ENCODE results near the gene HPSE2.
A peak's percentile ranks its signal among the peaks of the same experiment; 100 is the strongest.

Gene HPSE2

DNA sequence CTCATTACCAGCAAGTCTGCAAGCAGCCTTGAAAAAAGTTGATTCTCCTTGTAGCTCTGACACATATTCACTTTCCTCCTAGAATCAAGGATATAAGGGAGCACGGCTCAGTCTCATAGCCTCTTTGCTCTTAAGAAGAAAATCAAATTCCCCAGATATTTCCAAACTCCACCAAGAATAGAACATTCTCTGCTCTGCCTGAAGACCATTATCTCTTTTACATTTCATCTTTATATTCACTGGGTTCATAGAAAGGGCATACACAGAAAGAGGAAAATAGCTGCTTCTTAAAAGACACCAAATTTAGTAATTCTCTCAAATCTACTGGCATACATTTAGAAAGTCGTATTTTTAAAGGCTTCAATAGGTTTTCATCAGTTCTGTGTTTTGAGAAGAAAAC is 92.0 kb downstream of the HPSE2 start:
- DNase-seq = no peak

DNA sequence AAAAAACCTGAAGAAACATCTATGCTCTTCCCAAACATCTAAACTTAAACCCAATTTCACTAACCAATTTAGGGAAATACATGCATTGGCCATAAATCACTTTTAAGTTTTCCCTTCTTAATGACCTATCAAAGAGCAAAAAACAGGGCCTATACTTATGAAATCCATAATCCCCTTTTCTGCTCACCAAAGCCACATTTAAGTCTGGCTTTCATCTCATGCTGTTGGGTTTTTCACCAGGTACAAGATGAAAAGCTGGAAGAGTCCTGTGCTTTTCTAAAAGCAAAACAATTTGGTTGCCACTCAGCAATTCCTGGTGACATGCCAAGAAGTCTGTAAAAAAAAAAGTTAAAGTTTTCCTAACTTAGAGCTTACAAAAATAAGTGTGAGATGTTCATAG is 92.6 kb downstream of the HPSE2 start:
- no peak for DNase-seq

DNA sequence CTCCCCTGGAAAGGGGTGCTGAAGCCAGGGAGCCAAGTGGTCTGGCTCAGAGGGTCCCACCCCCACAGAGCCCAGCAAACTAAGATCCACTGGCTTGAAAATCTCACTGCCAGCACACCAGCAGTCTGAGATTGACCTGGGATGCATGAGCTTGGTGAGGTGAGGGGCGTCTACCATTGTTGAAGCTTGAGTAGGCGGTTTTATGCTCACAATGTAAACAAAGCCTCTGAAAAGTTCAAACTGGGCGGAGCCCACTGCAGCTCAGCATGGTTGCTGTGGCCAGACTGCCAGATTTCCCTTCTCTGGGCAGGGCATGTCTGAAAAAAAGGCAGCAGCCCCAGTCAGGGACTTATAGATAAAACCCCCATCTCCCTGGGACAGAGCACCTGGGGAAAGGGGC is 102.8 kb downstream of the HPSE2 start:
- DNase-seq = peak; percentile 4

DNA sequence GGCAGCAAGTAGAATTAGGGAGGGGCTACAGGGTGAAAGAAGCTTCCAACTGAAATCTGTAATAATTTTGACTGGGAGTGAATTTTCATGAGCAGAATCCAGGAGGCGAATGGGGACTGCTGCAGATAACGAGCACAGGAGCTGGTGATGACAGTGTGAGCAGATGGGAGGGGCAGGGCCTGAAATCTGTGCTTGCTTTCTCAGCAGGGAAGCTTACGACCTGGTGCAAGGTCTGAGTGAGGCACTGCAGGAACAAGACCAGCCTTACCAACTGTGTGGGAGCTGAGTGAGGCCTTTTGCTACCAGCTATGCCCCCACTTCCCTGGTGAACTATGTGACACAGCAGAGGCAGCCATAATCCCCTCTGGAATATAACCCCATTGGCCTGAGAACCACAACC is 109.8 kb downstream of the HPSE2 start:
- DNase-seq = no peak

DNA sequence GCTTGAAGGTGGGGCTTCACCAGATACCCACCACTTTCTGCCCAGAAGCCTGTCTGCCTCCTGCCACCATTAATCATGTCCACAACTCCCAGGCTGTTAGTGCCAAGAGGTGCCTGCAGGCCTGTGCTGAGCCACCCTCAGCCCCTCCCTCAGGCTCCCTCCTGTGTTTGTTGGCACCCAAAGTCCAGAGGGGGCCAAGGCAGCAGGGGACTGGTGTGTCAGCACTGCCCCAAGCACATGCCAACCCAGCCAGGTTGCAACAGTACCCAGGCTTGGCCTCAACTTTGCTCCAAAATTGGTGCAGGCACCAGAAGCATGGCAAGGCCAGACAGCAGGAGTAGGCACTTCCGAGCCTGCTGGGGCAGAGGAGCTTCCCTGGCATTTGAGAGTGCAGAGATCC is 111.3 kb downstream of the HPSE2 start:
- DNase-seq = no peak

DNA sequence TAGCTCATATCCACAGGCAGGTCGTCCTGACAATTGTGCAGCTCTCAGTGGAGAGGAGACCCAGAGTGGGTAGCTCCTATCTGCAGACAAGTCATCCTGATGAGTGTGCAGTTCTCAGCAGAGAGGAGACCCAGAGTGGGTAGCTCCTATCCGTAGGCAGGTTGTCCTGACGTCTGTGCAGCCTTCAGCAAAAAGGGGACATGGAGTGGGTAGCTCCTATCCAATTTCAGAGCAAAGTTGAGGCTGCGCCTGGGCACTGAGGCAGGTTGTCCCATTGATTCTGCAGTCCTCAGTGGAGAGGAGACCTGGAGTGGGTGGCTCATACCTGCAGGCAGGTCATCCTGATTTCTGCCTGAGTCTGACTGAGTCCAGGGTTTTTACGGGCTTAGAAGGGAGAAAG is 111.8 kb downstream of the HPSE2 start:
- DNase-seq = no peak

DNA sequence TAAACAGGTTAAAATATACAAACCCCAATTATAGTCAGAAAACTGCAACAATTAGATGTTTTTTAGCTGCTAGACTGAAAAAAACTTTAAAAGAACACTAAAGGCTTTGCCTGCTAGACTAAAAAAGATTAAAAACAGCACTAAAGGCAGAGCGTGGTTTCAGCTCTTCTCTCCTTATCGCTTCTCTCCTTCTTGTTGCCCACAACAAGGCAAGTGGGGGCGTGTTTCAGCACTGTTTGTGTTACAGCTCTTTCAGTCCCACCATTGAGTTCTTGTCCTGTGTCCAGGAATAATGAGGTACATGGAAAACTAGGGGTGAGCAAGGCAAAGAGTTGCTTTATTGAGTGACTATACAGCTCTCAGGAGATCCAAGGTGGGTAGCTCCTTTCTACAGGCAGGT is 112.3 kb downstream of the HPSE2 start:
- DNase-seq = no peak

DNA sequence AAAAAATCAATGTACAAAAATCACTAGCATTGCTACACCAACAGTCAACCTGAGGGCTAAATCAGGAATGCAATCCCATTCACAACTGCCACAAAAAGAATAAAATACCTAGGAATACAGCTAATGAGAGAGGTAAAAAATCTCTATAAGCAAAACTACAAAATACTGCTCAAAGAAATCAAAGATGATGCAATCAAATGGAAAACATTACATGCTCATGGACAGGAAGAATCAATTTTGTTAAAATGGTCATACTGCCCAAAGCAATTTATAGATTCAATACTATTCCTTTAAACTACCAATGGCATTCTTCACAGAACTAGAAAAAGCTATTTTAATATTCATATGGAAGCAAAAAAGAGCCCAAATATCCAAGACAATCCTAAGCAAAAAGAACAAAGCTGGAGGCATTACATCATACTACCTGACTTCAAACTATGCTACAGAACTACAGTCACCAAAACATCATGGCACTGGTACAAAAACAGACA is 116.3 kb downstream of the HPSE2 start:
- DNase-seq = no peak

DNA sequence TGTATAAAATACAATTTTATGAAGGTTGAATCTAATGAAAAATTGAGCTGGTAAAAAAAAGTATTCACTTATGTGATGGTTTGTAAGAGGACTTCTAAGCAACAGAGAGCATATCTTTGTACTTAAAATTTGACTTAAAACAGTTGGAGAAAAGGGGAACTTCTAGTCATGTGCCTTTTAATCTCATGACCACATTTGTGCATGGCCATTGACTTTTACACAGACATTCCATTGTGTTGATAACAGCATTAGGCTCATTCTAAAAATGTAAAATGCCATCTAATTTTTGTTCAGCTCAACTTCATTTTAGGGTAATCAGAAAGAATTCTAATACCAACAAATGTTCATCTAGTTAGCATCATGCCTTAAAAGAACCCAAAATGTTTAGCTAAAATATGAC is 119.9 kb downstream of the HPSE2 start:
- DNase-seq = no peak

DNA sequence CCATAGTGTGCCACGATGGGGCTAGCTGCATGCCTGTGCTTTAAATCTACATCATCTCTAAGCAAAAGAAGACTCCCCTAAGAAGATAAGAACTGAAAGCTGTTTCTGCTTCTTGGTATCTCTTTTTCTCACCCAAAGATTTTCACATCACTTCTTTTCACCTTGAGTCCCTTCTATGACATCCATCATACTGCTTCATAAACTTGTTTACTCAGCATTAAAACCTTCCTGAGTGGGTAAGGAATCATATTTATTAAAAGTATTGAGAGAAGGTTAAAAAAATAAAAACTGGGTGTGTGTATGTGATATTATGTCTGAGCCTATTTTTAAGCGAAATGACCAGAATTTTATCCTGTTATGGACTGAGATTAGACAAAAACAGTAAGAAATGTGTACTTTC is 150.3 kb downstream of the HPSE2 start:
- no peak for DNase-seq

DNA sequence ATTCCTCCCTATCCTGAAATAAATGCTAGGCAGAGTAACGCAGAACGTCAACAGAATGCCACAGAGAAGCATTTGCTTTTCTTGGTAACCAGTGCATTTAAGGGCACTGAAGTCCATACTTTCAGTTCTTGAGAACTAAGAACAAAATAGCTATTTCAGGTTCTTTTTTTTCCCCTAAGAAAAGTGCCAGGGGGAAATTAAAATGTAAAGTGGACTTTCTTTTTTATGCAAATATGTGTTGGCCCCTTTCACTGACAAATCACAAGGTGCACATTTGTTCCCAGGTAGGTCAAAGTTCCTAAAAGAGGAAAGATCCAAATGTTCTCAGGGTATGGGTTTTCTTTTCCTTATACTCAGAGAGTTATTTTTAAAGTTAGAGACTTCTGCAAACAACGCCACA is 151.5 kb downstream of the HPSE2 start:
- DNase-seq = no peak

DNA sequence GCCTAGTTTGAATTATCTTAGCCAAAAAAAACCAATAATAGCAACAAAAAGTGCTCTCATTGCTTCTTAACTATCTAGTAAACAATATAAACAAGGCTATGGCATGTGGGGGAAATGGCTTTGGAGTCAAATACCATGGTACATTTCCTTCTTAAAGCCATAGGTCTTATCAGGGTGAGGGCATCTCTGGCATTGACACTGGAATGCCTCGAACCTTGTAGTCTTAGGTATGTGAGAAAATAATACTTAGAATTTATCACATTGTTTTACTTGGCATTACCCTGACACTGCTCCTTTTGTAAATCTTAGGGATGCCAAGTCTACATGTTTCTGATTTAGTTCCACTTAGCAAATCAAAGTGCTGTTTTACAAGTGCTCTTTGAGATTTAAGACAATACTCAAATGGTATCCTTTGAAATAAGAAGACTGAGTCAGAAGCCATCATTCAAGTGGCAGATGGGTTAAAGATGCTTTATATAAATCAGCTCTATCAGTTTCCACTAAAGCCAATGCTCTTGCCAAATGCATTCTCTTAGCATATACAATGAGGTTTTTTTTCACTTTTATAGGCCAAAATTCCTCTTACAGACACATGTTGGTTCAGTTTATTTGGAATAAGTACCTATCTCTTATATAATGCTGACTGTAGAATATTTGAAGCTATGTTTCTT is 155.2 kb downstream of the HPSE2 start:
- DNase-seq = no peak

DNA sequence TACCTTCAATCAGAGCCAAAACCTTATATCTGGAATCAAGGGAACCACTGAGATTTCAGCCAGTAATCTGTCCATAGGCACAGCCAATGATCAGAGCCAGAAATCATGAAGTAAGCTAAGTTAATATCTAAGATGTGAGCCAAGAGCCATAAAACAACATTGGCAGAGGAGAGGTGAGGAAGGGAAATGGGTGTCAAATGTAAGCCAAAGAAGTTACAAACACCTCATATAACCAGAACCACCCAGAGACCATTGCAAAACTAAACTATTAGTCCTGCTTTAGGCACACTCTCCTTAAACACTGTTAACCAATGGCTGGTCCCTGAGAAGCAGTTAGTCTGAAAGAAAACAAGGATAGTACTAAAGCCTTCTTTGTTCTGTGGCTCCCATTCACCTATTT is 173.1 kb downstream of the HPSE2 start:
- DNase-seq = no peak

DNA sequence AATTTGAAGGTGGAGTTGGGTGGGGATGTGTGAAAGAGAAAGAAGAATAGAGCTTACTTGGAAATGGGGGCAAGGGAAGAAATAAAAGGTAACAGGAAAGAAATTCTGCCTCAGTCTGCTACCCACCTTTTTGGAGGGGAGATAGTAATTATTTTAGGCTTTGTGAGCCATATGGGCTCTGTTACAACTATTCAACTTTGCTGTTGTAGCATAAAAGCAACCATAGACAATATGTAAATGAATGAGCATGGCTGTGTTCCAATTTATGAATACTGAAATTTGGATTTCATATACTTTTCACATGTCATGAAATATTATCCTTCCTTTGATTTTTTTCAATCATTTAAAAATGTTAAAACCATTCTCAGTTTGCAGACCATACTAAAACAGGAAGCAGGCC is 176.9 kb downstream of the HPSE2 start:
- no peak for DNase-seq

DNA sequence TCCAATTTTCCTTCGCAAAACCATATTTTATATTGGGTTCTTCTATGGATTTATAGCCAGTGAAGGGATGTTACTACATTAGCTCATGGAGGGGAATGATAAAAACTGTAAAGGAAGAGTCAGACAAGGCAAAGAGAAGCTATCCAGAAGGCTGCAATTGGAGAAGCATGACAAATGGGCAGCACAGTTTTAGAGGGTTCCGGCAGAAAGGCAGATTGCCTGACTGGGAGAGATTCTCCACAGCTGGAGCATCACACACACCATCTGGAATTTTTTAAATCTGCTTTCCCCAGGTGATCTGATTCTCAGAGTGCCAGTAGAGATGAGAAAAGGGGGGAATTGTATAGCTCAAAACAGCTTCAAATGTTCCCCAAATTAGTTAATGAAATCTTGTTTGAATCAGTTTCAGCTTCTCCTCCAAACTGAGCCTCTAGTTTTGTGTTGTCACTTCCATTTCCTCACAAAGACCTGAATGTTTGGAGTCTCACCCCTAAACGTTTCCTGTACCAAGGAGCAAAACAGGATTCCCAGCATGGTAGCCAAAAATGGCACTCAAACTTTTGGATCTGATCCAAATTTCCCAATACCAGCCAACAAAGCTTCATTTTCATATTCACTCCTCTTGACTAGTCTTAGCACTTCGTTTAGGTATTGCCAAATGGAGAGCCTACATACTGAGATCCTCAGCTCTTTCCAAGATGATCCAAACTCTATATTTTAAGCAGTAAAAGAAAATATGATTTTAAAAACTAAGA is 177.5 kb downstream of the HPSE2 start:
- DNase-seq = no peak

DNA sequence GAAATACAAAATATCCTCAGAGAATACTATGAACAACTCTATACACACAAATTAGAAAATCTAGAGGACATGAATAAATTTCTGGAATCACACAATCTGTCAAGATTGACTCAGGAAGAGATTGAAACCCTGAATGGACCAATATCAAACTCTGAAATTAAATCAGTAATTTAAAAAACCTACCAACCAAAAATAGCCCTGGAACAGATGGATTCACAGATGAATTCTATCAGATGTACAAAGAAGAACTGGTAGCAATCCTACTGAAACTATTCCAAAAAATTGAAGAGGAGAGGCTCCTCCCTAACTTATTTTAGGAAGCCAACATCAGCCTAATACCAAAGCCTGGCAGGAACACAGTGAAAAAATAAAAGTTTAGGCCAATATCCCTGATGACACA is 190.0 kb downstream of the HPSE2 start:
- no peak for DNase-seq

DNA sequence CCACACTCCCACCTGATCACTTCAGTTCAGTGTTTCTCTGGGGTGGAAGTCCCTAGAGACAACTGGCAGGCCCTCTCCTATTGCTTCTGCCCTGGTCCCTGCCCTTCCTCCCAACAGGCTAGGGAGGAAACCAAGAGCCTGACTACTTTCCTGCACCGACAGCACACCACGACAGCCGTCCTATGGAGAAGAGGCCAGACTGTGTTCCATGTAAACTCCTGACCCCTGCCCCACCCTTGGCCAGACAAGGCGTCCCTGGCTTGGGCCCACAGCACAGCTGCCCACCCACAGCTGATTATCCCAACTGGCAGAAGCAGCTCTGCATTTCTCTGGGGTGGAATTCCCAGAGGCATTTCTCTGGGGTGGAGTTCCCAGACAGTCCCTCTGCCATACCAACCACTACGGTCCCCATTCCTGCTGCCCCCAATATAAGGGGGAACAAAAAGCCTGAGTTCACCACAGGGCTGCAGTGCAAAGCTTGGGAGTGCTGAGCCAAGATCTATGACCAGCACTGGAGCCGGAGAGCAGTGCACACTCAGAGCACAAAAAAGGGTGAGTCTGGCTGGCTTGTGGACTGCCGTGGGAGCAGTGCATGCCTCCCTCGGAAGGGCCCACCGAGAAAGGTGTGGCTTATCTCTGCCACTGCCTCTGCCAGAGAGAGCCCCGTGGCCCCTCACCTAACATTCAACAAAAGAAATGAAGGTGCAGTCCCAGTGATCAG is 193.4 kb downstream of the HPSE2 start:
- DNase-seq = no peak

DNA sequence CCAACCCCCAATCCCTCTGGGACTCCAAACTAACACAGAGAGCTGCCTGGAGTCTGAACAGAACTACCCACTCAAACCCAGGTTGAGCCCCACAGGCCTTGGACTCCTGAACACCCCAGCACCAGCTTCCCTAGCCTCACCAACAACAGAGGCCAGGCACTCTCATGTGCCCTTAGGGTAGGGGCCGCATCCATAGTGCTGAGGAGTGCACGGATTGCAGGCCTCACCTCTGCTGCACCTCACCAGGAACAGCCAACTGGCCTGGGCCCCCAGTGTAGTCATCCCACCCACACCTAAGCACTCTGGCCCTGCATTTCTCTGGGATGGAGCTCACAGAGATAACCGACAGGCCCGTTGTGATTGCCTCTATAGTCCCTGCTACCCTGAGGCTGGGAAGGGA is 194.2 kb downstream of the HPSE2 start:
- DNase-seq = no peak

DNA sequence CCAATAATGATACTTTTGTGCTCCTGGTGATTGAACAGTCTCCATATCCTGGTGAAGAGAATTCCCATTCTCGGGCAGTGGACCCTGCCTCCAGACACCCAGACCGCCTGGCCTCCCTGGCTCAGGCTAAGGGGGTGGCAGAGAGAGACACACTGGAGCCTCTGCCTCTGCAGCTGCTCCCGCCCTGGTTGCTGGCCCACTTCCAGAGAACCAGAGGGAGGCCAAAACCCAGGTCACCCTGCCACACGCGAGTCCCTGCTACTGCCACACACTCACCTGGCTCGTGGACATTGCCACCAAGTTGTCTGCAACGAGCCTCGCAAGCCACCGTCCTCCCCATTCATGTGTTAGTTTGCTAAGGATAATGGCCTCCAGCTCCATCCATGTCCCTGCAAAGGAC is 221.8 kb downstream of the HPSE2 start:
- DNase-seq = no peak

DNA sequence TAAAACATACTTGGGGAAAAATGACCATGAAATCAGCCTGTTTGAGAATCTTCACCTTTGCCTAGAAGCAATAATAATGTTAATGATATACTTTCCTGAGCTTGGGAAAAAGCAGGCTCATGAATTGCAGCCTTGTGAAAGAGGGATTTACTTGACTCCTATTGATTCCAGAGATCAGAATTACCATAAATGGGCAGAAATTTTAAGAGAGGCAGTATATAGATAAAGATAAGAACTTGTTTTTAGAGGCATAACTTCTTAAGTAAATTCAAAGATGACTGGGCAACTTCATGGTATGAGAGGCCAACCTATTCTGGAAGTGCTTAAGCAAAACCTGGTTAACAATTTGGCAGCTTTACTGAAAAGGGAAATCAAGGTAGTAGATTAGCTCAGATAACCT is 225.4 kb downstream of the HPSE2 start:
- no peak for DNase-seq

DNA sequence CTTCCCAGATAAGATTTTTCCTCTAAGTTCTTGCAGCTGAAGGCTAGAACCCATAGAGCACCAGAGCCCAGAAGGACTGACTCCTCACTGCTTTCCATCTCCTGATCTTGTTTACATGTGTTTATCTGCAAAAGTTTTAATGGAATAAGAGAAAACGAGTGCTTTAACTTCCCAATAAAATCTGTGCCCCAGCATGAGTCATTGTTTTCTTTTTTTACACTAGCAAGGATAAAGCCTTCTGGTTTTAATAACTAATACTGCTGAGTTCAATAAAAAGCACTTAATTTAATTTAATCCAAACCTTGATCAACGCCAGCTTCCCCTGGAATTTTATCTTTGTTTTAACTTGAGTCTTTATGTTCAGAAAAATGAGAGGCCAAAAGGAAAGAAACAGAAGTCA is 227.6 kb downstream of the HPSE2 start:
- DNase-seq = no peak

DNA sequence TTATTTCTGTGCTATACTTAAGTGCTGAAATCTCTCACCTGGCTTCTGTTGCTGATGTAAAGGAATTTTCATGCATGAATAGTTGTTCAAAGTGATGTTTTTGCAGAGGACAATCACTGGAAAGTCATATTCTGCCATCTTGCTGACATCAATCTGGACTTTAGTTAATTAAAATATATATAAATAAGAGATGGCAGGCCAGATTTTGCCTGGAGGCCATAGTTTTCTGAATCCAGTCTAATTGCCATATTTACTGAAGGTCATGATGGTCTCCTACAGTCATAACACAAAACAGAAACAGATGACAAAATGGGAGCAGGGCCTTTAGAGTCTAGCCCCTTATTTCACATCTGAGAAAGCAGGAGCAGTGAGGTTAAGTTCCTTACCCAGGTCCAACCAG is 228.2 kb downstream of the HPSE2 start:
- no peak for DNase-seq

DNA sequence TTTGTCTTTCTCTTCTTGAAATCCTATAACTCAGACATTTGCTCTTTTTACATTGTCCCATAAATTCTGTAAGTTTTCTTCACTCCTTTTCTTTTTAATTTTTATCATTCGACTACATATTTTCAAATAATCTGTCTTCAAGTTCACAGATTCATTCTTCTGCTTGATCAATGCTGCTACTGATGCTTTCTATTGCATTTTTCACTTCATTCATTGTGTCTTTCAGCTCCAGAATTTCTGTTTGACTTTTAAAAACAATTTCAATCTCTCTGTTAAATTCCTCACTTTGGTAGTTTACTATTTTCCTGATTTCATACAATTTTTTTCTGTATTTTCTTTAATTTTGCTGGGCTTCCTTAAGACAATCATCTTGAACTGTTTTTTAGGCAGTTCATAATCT is 230.4 kb downstream of the HPSE2 start:
- DNase-seq = no peak

DNA sequence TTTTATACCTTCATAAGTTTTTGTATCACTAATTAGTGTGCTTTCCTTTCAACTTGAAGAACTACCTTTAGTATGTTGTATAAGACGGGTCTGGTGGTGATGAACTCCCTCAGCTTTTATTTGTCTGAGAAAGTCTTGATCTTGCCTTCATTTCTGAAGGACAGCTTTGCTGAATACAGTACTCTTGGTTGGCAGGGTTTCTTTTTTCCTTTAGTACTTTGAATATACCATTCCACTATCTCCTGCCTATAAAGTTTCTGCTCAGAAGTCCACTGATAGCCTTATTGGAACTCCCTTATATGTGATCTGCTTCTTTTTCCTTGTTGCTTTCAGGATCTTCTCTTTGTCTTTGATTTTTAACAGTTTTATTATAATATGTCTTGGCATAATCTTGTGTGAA is 230.9 kb downstream of the HPSE2 start:
- DNase-seq = no peak

All from NCI-H69 (cell line).